ENCODE data around the gene DDX4. TPM values are rescaled to one million over a fixed set of nuclear protein-coding genes. Genes with fewer than 3 reads are reported as not detected.

DDX4 gene
- total RNA-seq, 1 donor: under 0.01 TPM

GRCh38 chr5:55866485-55866884, 128.6 kb downstream of the DDX4 start:
- Histone ChIP-seq H3K4me2 (ENCODE audit: insufficient read depth, low read length) (no peak overlapping the region), H3K79me2 (ENCODE audit: insufficient read depth, low read length) (no peaks in the 10 kb centered on the region), H3K9me3 (ENCODE audit: low read depth, low read length) (no peaks in the 10 kb centered on the region), H3K36me3 (ENCODE audit: insufficient read depth, low read length) (no peaks in the 10 kb centered on the region), H2AFZ (ENCODE audit: low read length) (no peak overlapping the region), H3K27ac (ENCODE audit: low read depth, low read length) (no peak overlapping the region), H4K20me1 (ENCODE audit: insufficient read depth, low read length) (no peaks in the 10 kb centered on the region), H3K4me3 (ENCODE audit: insufficient read depth, low read length) (no peak overlapping the region), H3K27me3 (ENCODE audit: insufficient read depth, low read length) (no peaks in the 10 kb centered on the region), H3K4me1 (ENCODE audit: insufficient read depth, low read length) (peaks cover 9% of the 10 kb centered on the region)
- TF ChIP-seq, protein P1, sequence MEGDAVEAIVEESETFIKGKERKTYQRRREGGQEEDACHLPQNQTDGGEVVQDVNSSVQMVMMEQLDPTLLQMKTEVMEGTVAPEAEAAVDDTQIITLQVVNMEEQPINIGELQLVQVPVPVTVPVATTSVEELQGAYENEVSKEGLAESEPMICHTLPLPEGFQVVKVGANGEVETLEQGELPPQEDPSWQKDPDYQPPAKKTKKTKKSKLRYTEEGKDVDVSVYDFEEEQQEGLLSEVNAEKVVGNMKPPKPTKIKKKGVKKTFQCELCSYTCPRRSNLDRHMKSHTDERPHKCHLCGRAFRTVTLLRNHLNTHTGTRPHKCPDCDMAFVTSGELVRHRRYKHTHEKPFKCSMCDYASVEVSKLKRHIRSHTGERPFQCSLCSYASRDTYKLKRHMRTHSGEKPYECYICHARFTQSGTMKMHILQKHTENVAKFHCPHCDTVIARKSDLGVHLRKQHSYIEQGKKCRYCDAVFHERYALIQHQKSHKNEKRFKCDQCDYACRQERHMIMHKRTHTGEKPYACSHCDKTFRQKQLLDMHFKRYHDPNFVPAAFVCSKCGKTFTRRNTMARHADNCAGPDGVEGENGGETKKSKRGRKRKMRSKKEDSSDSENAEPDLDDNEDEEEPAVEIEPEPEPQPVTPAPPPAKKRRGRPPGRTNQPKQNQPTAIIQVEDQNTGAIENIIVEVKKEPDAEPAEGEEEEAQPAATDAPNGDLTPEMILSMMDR (IDR thresholded peaks at IDR 0.05; ENCODE audit: extremely low read depth, low read depth, low read length): no peak
- DNase-seq (ENCODE audit: insufficient read length, low spot score, missing footprints): no peak

Small RNAs within 50 kb of the gene (small RNA-seq; reads per million reads assigned to genes)
- not detected for gene AC016632.1
- gene RNA5SP183: not detected

Other genes starting within 250 kb of the DDX4 start
- 53.0 and 69.8 TPM in 2 replicates for gene PLPP1, start 203.1 kb upstream of the DDX4 start, total RNA-seq
- 42.3 and 50.1 TPM in 2 replicates for gene SLC38A9, start 25.7 kb upstream of the DDX4 start, total RNA-seq
- 0.36 TPM in 1 of 2 replicates, not detected in the other for gene IL31RA, start 113.3 kb downstream of the DDX4 start, total RNA-seq

Measured in osteoblast (primary cell).